Measurements from ENCODE around the gene SSR4.

SSR4 gene

DNA sequence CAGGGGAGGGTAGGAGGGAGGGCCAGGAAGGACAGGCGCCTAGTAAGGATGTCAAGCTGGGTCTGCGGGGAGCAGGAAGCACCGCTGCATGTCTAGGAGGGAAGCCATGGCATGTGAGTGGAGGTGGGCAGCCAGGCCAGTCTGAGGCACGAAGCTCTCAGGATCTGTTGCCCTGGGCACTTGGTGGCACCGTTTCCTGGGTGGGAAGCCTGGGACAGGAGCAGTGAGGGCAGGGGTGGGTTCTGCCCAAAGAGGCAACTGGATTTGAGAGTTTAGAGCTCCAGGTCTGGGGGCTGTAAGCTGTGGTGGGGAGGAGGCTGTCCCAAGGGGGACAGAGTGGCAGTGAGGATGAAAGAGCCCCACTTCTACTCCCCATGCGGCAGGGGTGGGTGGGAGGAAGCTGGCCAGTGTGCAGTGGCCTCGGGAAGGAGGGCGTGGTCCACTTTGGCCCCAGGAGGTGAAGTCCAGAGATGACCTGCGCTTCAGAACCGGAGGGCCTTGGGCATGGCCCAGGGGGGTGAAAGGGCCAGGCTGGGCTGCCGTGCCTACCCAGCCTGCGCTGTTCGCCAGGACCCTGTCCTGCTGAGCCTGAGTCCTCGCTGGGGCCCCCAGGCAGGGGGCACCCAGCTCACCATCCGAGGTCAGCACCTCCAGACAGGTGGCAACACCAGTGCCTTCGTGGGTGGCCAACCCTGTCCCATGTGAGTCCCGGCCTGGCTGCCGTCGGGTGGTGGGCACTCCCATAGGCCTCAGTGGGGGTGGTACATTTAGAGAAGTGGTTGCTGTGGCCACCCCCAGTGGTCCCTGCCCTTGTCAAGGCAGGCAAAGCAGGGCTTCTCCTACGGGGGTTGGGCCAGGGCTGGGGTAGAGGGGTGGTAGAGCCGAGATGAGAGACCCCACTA is 21.9 kb upstream of the SSR4 start:
- Histone ChIP-seq H3K4me3 (IDR thresholded peaks at IDR 0.05; ENCODE audit: insufficient read depth, low read depth, low read length) (no peak overlapping the region), H4K20me1 (ENCODE audit: insufficient read depth) (no peaks in the 10 kb centered on the region), H3K27ac (no peak overlapping the region), H3K9ac (no peak overlapping the region), H2AFZ (ENCODE audit: low read depth) (no peak overlapping the region), H3K79me2 (ENCODE audit: insufficient read depth, low read depth) (no peaks in the 10 kb centered on the region), H3K27me3 (ENCODE audit: insufficient read depth, low read depth) (no peaks in the 10 kb centered on the region; the same call in 1 of the 2 replicates), H3K4me1 (ENCODE audit: low read depth, poor library complexity, severe bottlenecking) (no peaks in the 10 kb centered on the region), H3K4me2 (no peak overlapping the region), H3K36me3 (ENCODE audit: insufficient read depth) (no peaks in the 10 kb centered on the region)
- TF ChIP-seq, protein P1, sequence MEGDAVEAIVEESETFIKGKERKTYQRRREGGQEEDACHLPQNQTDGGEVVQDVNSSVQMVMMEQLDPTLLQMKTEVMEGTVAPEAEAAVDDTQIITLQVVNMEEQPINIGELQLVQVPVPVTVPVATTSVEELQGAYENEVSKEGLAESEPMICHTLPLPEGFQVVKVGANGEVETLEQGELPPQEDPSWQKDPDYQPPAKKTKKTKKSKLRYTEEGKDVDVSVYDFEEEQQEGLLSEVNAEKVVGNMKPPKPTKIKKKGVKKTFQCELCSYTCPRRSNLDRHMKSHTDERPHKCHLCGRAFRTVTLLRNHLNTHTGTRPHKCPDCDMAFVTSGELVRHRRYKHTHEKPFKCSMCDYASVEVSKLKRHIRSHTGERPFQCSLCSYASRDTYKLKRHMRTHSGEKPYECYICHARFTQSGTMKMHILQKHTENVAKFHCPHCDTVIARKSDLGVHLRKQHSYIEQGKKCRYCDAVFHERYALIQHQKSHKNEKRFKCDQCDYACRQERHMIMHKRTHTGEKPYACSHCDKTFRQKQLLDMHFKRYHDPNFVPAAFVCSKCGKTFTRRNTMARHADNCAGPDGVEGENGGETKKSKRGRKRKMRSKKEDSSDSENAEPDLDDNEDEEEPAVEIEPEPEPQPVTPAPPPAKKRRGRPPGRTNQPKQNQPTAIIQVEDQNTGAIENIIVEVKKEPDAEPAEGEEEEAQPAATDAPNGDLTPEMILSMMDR (conservative IDR thresholded peaks at IDR 0.05; ENCODE audit: low read depth, low read length): no peak

DNA sequence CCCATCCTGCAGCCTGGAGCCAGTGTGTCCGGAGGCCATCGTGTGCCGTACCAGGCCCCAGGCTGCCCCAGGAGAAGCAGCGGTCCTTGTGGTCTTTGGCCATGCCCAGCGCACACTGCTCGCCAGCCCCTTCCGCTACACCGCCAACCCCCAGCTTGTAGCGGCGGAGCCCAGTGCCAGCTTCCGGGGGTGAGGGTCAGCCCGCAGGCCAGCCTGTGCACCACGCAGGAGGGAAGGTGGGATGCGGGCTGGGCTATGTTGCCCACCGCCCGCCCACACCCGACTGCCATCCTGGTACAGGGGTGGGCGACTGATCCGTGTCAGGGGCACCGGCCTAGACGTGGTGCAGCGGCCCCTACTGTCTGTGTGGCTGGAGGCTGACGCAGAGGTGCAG is 21.3 kb upstream of the SSR4 start:
- Histone ChIP-seq H3K36me3 (ENCODE audit: insufficient read depth) (no peaks in the 10 kb centered on the region), H3K4me3 (IDR thresholded peaks at IDR 0.05; ENCODE audit: insufficient read depth, low read depth, low read length) (no peak overlapping the region), H4K20me1 (ENCODE audit: insufficient read depth) (no peaks in the 10 kb centered on the region), H3K27ac (no peak overlapping the region), H3K4me2 (no peak overlapping the region), H2AFZ (ENCODE audit: low read depth) (no peak overlapping the region), H3K27me3 (ENCODE audit: insufficient read depth, low read depth) (no peaks in the 10 kb centered on the region; the same call in 1 of the 2 replicates), H3K79me2 (ENCODE audit: insufficient read depth, low read depth) (no peaks in the 10 kb centered on the region), H3K9ac (no peak overlapping the region), H3K4me1 (ENCODE audit: low read depth, poor library complexity, severe bottlenecking) (no peaks in the 10 kb centered on the region)
- TF ChIP-seq, protein P1 (conservative IDR thresholded peaks at IDR 0.05; ENCODE audit: low read depth, low read length): no peak

DNA sequence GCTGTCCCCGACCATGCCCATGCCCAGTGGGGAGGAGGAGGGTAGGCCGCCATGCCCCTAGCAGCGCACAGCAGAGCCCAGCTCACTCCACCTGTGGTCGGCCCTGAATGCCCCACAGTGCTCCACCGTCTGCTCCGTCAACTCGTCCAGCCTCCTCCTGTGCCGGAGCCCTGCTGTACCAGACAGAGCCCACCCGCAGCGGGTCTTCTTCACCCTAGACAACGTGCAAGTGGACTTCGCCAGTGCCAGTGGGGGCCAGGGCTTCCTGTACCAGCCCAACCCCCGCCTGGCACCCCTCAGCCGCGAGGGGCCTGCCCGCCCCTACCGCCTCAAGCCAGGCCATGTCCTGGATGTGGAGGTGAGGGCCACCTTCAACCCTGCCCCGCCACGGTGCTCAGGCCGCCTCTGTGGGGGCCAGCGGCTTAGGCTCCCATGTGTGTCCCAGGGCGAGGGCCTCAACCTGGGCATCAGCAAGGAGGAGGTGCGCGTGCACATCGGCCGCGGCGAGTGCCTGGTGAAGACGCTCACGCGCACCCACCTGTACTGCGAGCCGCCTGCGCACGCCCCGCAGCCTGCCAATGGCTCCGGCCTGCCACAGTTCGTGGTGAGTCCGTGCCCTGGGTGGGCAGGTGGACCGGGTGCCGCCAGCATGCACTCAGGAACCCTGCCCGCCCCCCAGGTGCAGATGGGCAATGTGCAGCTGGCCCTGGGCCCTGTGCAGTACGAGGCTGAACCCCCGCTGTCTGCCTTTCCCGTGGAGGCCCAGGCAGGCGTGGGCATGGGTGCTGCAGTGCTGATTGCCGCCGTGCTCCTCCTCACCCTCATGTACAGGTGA is 20.5 kb upstream of the SSR4 start:
- Histone ChIP-seq H2AFZ (ENCODE audit: low read depth) (no peak overlapping the region), H3K4me3 (IDR thresholded peaks at IDR 0.05; ENCODE audit: insufficient read depth, low read depth, low read length) (no peak overlapping the region), H3K4me2 (no peak overlapping the region), H3K36me3 (ENCODE audit: insufficient read depth) (no peaks in the 10 kb centered on the region), H3K79me2 (ENCODE audit: insufficient read depth, low read depth) (no peaks in the 10 kb centered on the region), H3K4me1 (ENCODE audit: low read depth, poor library complexity, severe bottlenecking) (no peaks in the 10 kb centered on the region), H4K20me1 (ENCODE audit: insufficient read depth) (no peaks in the 10 kb centered on the region), H3K27me3 (ENCODE audit: insufficient read depth, low read depth) (no peaks in the 10 kb centered on the region; the same call in 1 of the 2 replicates), H3K9ac (no peak overlapping the region), H3K27ac (no peak overlapping the region)
- TF ChIP-seq, protein P1 (conservative IDR thresholded peaks at IDR 0.05; ENCODE audit: low read depth, low read length): no peak

DNA sequence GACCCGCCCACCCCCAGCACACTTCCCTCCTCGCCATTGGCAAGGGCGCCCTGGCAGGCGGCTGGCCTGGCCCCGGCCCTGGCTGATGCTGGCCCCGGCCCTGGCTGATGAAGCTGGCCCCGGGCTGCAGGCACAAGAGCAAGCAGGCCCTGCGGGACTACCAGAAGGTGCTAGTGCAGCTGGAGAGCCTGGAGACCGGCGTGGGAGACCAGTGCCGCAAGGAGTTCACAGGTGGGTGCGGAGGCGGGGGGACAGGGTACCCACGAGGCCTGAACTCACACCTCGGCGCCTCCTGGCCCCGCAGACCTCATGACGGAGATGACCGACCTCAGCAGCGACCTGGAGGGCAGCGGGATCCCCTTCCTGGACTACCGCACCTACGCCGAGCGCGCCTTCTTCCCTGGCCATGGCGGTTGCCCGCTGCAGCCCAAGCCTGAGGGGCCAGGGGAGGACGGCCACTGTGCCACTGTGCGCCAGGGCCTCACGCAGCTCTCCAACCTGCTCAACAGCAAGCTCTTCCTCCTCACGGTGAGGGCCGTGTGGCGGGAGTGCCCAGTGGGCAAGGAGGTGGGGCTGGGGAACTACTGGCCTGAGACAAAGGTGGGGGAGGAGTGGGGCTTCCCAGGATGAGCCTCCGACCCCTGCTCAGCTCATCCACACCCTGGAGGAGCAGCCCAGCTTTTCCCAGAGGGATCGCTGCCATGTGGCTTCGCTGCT is 19.7 kb upstream of the SSR4 start:
- H3K4me1 ChIP-seq (ENCODE audit: low read depth, poor library complexity, severe bottlenecking): no peaks in the 10 kb centered on the region
- H3K4me3 ChIP-seq (IDR thresholded peaks at IDR 0.05; ENCODE audit: insufficient read depth, low read depth, low read length): no peak overlapping the region
- no peaks in the 10 kb centered on the region for H3K79me2 ChIP-seq (ENCODE audit: insufficient read depth, low read depth)
- no peak overlapping the region for H3K4me2 ChIP-seq
- H3K36me3 ChIP-seq (ENCODE audit: insufficient read depth): no peaks in the 10 kb centered on the region
- no peak overlapping the region for H3K27ac ChIP-seq
- H3K27me3 ChIP-seq (ENCODE audit: insufficient read depth, low read depth): no peaks in the 10 kb centered on the region; the same call in 1 of the 2 replicates
- H3K9ac ChIP-seq: no peak overlapping the region
- TF ChIP-seq, protein P1 (conservative IDR thresholded peaks at IDR 0.05; ENCODE audit: low read depth, low read length): no peak
- no peak overlapping the region for H2AFZ ChIP-seq (ENCODE audit: low read depth)
- no peaks in the 10 kb centered on the region for H4K20me1 ChIP-seq (ENCODE audit: insufficient read depth)
